Measurements from ENCODE around the gene RAD51B. TPM values are rescaled to one million over a fixed set of nuclear protein-coding genes. Genes with fewer than 3 reads are reported as not detected.

Gene RAD51B
- total RNA-seq, 1 experiment from 2014 or later, result 16.7 TPM

DNA sequence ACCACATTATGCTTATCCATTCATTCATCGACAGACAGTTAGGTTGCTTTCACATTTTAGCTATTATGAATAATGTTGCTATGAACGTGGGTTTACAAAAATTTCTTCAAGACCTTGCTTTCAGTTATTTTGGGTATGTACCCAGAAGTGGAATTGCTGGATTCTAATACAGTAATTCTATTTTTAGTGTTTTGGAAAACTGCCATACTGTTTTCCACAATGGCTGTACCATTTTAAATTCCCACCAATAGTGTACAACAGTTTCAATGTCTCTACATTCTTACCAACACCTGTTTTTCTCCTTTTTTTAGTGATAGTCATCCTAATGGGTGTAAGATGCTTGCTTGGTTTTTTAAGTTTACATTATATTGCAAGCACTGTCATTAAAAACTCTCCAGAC, 825.8 kb downstream of the RAD51B start:
- no peak overlapping the region for H3K9ac ChIP-seq (ENCODE audit: extremely low read depth, insufficient read length, low read length)
- no peak overlapping the region for H2BK120ac ChIP-seq (ENCODE audit: low read depth, low read length, poor library complexity, severe bottlenecking)
- Mint-ChIP-seq H3K27me3 (ENCODE audit: low read depth) (peaks cover 2% of the 10 kb centered on the region; the same call in 1 of the 2 replicates), H3K4me1 (peaks cover 12 to 19% of the 10 kb centered on the region in 2 experiments), H3K9me3 (peaks cover 13 to 23% of the 10 kb centered on the region in 2 experiments), H3K36me3 (ENCODE audit: insufficient read depth in 1 of 3, low read depth in 3 of 3) (peaks cover 5 to 14% (median 5%) of the 10 kb centered on the region in 3 experiments; a peak in 6 of 7 replicates), H3K4me3 (no peak overlapping the region), H3K27ac (no peak overlapping the region)
- no peak overlapping the region for H3K23ac ChIP-seq (ENCODE audit: insufficient read length, low read depth, low read length)
- no peak overlapping the region for H3K18ac ChIP-seq (ENCODE audit: insufficient read length, low read depth, low read length)
- H3K56ac ChIP-seq (ENCODE audit: insufficient read length, low read depth, low read length), result no peak overlapping the region
- H3K27ac ChIP-seq (ENCODE audit: insufficient read length, low read depth, low read length), result no peak overlapping the region
- H3K4ac ChIP-seq (ENCODE audit: low read depth, low read length), result no peak overlapping the region
- no peak overlapping the region for H2BK5ac ChIP-seq (ENCODE audit: insufficient read length, low read length)
- H2AFZ ChIP-seq (ENCODE audit: low read length), result no peak overlapping the region
- TF ChIP-seq, protein P1, sequence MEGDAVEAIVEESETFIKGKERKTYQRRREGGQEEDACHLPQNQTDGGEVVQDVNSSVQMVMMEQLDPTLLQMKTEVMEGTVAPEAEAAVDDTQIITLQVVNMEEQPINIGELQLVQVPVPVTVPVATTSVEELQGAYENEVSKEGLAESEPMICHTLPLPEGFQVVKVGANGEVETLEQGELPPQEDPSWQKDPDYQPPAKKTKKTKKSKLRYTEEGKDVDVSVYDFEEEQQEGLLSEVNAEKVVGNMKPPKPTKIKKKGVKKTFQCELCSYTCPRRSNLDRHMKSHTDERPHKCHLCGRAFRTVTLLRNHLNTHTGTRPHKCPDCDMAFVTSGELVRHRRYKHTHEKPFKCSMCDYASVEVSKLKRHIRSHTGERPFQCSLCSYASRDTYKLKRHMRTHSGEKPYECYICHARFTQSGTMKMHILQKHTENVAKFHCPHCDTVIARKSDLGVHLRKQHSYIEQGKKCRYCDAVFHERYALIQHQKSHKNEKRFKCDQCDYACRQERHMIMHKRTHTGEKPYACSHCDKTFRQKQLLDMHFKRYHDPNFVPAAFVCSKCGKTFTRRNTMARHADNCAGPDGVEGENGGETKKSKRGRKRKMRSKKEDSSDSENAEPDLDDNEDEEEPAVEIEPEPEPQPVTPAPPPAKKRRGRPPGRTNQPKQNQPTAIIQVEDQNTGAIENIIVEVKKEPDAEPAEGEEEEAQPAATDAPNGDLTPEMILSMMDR (conservative IDR thresholded peaks at IDR 0.05), result no peak
- H3K9me3 ChIP-seq (ENCODE audit: control insufficient read depth, low read depth, low read length), result no peaks in the 10 kb centered on the region
- H3K4me2 ChIP-seq (ENCODE audit: insufficient read depth, insufficient read length, low read length), result no peak overlapping the region
- no peak for DNase-seq
- H3K4me1 ChIP-seq (ENCODE audit: insufficient read depth, low read length), result no peaks in the 10 kb centered on the region; the same call in 1 of the 2 replicates
- H4K20me1 ChIP-seq (ENCODE audit: control insufficient read depth, insufficient read depth, insufficient read length), result no peaks in the 10 kb centered on the region
- WGBS (ENCODE audit: extremely low coverage, insufficient read length, low lambda C conversion rate), result no CpG with 5 or more reads among the region's 2 CpGs
- H2BK12ac ChIP-seq (ENCODE audit: insufficient read length, low read depth, low read length), result no peak overlapping the region
- H3K79me1 ChIP-seq (ENCODE audit: insufficient read depth, low read depth, low read length, poor library complexity, severe bottlenecking), result no peaks in the 10 kb centered on the region
- no peak overlapping the region for H2BK20ac ChIP-seq (ENCODE audit: low read depth, low read length, poor library complexity, severe bottlenecking)
- no peak overlapping the region for H3T11ph ChIP-seq (ENCODE audit: low read length)
- no peaks in the 10 kb centered on the region for H3K27me3 ChIP-seq (ENCODE audit: insufficient read depth, low read length)
- no peaks in the 10 kb centered on the region for H3K23me2 ChIP-seq (ENCODE audit: insufficient read length, low read depth, low read length, poor library complexity, severe bottlenecking)
- no peak overlapping the region for H4K5ac ChIP-seq (ENCODE audit: insufficient read length, low read depth, low read length)
- H4K91ac ChIP-seq (ENCODE audit: insufficient read length, low read depth, low read length), result no peak overlapping the region
- H4K8ac ChIP-seq (replicated peaks; ENCODE audit: insufficient read length, low read depth, low read length), result no peak overlapping the region
- no peak overlapping the region for H2AK5ac ChIP-seq (ENCODE audit: insufficient read length, low read length)
- no peaks in the 10 kb centered on the region for H3K79me2 ChIP-seq (ENCODE audit: insufficient read depth, low read length)
- no peak overlapping the region for H3K14ac ChIP-seq (ENCODE audit: insufficient read depth, low read length)
- no peak overlapping the region for H2BK15ac ChIP-seq (ENCODE audit: low read depth, low read length)
